Effector memory CD4-positive, alpha-beta T cell (primary cell): Measurements from ENCODE around the gene HOXD8.

Experiments
- DNase-seq, 3 donors: peaks; one replicate each; pipeline ENCODE4 v3.0.0-alpha.2; 2020
- H3K27ac ChIP-seq: 2 replicates; pipeline ENCODE4 v1.7.0; 2013; ENCODE audit warnings: mild to moderate bottlenecking, low read length, moderate library complexity; ENCODE audit not compliant: insufficient read depth, poor library complexity, severe bottlenecking
- H3K27me3 ChIP-seq: replicated peaks from 2 replicates; pipeline ENCODE4 v1.7.0; 2013; ENCODE audit warnings: mild to moderate bottlenecking, low read length; ENCODE audit not compliant: insufficient read depth, control insufficient read depth, poor library complexity, severe bottlenecking
- H3K36me3 ChIP-seq: 2 replicates; pipeline ENCODE4 v1.7.0; 2013; ENCODE audit warnings: mild to moderate bottlenecking, low read length, moderate library complexity; ENCODE audit not compliant: control insufficient read depth, insufficient read depth
- H3K4me1 ChIP-seq: 2 replicates; pipeline ENCODE4 v1.7.0; 2013; ENCODE audit warnings: low read length, mild to moderate bottlenecking; ENCODE audit not compliant: control insufficient read depth, insufficient read depth, poor library complexity, severe bottlenecking
- H3K4me3 ChIP-seq: 2 replicates; pipeline ENCODE4 v1.7.0; 2013; ENCODE audit warnings: low read length, low read depth, mild to moderate bottlenecking; ENCODE audit not compliant: insufficient read depth, poor library complexity, severe bottlenecking
- H3K9me3 ChIP-seq: 2 replicates; pipeline ENCODE4 v1.7.0; 2013; ENCODE audit warnings: mild to moderate bottlenecking, low read length, moderate library complexity; ENCODE audit not compliant: control insufficient read depth

The HOXD8 gene

DNA sequence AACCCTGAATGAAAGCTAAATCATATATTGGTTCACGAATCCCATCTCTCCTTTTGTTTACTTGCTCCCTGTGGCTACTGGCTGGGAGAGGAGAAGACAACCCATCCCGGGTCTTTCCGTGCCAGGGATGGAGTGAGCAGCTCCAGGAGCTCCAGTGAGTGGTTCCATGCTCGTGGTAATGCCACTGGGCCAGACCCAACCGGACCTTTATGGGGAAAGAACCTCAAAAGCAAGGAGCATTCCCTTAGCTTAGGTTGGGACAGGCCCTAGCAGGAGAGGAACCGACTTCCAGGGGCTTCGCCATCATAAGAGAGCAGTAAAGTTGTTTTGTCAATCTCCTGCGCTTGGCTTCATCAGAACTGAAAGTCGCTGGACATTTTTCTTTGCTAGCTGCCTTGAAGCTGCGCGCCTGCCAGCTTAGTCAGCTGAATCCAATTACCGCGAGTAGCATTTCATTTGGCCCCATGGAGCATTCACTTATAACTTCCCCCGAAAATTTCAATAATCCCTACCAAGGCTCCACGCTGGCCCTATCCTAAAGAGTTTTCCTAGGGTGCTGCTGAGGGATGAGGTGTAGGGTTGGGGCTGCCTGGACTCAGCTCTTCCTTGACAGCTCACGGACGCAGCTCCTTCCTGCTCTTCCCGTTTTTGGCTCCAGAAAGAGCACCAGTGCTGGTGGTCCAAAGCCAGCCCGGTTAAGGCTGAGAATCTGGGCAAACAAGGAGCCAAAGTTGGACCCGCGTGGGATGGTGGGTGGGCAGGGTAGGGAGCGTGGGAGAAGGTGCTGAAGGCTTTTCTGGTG is 32.5 kb downstream of the HOXD8 start:
- H3K27ac ChIP-seq: no peak overlapping the region
- H3K36me3 ChIP-seq: no peaks in the 10 kb centered on the region
- H3K4me1 ChIP-seq: peaks cover 6% of the 10 kb centered on the region
- H3K4me3 ChIP-seq: no peak overlapping the region
- peaks cover 79% of the 10 kb centered on the region for H3K27me3 ChIP-seq
- no peak for DNase-seq
- no peaks in the 10 kb centered on the region for H3K9me3 ChIP-seq

DNA sequence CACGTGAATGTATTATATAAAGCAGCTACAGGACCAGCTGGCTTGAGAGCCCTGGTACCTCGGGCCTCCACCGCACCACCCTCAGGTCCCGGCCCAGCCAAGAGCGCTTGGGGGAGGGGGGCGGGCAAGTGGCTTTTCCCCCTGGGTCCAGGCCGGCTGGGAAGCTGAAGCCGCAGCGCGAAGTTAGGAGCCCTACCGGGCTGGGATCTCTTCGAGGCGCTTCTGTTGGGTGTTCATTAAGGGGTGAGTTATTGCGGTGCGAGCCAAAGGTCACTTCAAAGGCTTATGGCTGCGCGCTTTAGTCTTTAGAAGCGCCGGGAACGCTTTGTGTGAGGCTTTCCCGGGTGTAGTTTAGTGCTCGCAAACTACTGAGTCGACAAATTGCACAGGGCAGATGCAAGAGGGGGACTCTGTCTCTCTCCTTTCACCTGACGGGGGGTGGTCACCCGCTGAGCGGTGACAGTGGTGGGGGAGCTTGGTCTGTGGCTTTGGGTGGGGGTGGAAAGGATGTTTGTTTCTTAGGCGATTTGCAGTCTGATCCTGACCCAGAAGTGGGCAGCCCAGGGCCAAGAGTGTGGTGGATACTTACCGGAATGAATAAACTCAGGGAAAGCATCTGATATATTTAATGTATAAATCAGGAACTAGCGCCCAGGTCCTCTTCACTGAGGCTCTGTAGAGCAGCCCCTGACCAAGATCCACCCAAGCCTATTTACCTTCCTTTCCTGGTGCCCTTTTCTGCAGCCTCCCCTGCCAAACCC is 33.6 kb downstream of the HOXD8 start:
- no peak overlapping the region for H3K4me3 ChIP-seq
- H3K36me3 ChIP-seq: no peaks in the 10 kb centered on the region
- H3K4me1 ChIP-seq: no peaks in the 10 kb centered on the region
- DNase-seq: no peak
- no peaks in the 10 kb centered on the region for H3K9me3 ChIP-seq
- no peak overlapping the region for H3K27ac ChIP-seq
- H3K27me3 ChIP-seq: peaks cover 73% of the 10 kb centered on the region

DNA sequence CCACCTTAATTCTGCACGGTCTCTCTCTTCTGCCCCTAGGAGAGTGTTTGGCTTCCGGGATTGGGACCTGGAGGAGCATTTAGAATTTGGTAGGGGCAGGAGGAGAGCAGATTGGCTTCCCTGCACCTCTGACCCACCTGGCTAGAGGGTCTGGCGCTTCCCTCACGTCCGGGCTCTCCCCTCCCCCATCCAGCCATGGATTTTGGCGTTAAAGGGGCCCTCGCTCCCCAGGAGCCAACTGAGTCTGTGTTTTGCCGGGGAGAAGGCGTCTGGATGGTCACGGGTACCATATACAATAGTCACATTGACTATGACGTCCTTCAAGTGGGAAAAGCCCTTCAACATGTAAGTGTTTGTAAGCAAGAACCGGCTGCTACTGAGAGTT is 34.2 kb downstream of the HOXD8 start:
- Histone ChIP-seq H3K27ac (no peak overlapping the region), H3K4me1 (no peaks in the 10 kb centered on the region), H3K36me3 (no peaks in the 10 kb centered on the region), H3K9me3 (no peaks in the 10 kb centered on the region), H3K4me3 (no peak overlapping the region), H3K27me3 (peaks cover 70% of the 10 kb centered on the region)
- no peak for DNase-seq

DNA sequence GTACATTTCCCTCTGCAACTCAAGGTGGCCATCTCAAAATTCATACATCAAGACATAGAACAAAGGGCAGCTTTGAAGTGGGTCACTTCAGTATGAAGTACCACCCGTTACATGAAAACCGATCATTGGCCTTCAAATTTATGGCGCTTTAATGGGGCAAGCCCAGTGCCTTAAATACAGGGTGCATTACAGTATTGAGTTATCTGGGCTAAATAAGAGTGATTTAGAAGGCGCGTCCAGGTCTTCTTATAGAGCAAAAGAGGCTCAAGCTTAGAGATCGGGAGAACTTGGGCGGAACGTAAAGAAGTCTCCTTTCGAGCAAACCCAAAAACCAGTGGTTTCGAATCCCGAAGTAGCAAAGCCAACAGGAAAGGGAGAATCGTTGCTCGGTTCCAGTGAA is 34.7 kb downstream of the HOXD8 start:
- Histone ChIP-seq H3K36me3 (no peaks in the 10 kb centered on the region), H3K4me3 (no peak overlapping the region), H3K27me3 (peaks cover 65% of the 10 kb centered on the region), H3K27ac (no peak overlapping the region), H3K9me3 (no peaks in the 10 kb centered on the region), H3K4me1 (no peaks in the 10 kb centered on the region)
- DNase-seq: no peak

DNA sequence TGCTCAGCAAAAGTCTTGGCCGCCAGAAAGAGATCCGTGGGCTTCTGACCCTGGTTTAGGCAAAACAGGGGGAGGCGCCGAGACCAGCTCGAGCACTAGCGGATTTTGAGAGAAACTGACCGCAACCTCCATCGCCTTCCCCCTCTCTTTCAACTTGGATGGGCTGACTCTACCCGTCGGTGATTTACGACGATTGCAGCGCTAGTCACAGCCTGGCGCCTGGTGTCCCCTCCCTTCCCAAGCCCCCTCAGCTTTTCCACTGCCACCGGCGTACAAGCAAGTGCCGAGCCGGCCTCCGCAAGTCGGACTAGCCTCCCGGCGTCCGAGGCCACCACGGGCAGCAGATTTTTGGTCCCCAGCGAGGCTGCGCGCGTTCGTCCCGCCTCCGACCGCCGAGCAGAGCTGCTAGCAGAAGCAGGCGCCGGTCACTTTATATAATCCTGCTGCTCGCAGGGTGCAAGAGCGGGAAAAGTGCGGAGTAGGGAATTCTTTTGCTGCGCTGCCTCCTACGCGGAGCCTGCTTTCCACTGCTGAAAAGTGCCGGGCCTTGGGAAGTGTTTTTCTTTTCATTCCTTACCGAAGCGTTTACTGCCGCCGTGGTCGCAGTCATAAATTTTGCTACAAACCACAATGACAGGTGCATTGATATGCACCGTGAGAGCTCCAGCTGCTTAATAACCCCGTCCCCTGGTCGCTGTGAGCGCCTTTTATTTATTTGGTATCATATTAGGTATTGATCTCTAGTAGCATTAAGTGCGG is 35.3 kb downstream of the HOXD8 start:
- Histone ChIP-seq H3K4me3 (no peak overlapping the region), H3K27me3 (peaks cover 59% of the 10 kb centered on the region), H3K27ac (no peak overlapping the region), H3K9me3 (no peaks in the 10 kb centered on the region), H3K36me3 (no peaks in the 10 kb centered on the region), H3K4me1 (no peaks in the 10 kb centered on the region)
- DNase-seq: no peak

DNA sequence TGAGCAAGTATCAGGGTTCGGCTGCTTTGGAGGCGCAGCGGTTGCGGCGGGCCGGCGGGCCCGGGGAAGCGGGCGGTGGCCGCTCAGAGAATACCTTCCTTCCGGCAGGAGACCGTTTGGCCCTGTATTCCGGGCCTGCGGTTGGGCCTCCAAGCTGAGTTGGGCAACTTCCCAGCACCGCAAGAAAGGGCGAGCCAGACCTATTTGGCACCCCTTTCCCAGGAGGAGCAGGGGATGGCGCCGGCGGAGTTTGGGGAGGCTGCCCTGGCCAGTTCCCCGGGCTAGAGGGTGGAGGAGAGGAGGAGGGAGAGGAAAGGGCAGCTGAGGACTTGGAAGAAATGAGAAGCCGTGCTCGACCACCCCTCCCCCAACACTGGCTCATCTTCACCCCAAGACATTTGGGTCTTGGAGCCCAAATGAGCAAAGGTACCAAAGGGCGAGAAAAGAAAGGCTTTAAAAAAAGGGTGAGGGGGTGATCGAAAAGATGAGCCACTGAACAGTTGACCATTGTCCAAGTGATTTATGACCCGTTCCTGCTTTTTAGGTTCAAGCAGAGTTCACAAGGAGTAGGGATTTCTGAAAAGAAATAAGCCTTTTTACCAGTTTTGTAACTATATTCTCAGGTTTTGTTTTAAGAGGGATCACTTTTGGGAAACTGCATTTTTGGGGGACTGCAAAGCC is 36.0 kb downstream of the HOXD8 start:
- Histone ChIP-seq H3K4me3 (no peak overlapping the region), H3K27me3 (peaks cover 53% of the 10 kb centered on the region), H3K27ac (no peak overlapping the region), H3K9me3 (no peaks in the 10 kb centered on the region), H3K4me1 (no peaks in the 10 kb centered on the region), H3K36me3 (no peaks in the 10 kb centered on the region)
- DNase-seq: no peak

DNA sequence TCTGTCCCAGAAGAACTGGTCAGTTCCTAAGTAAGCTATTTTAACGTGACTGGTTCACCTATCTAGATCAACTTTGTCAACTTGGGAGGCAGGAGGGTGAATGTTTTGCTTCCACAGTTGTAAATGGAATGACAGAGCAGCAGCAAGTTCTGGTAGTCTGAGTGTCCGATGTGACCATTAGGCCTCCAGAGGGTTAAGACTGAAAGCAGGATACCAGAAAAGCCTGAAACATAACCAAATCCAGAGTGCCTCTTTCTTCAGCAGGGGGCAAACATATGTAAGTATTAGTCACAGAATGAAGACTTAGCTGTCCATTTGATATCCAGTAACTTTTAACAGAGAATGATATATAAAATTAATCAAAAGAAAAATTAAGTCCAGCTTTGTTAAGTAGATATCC is 36.8 kb downstream of the HOXD8 start:
- Histone ChIP-seq H3K4me3 (no peak overlapping the region), H3K9me3 (no peaks in the 10 kb centered on the region), H3K27ac (no peak overlapping the region), H3K4me1 (no peaks in the 10 kb centered on the region), H3K36me3 (no peaks in the 10 kb centered on the region), H3K27me3 (peaks cover 52% of the 10 kb centered on the region)
- no peak for DNase-seq

DNA sequence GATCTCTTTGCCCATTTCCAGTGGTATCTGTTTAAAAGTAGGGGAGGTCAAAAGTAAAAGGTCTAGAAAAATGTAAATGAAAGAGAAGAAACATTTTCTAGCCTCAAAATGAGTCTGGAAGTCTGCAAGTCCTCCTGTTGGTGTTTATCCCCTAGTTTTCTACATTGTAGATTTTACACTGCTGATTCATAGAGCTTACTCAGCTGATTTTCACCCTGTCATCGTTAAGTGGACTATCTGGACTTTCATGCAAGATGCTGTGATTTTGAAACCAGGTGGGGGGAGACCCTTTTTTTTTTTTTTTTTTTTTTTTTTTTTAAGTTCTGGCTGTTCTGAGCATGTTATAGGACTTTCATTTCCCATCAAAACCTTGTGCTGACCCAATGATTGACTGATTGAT is 37.9 kb downstream of the HOXD8 start:
- Histone ChIP-seq H3K27me3 (peaks cover 44% of the 10 kb centered on the region), H3K4me1 (no peaks in the 10 kb centered on the region), H3K27ac (no peak overlapping the region), H3K36me3 (no peaks in the 10 kb centered on the region), H3K4me3 (no peak overlapping the region), H3K9me3 (no peaks in the 10 kb centered on the region)
- DNase-seq: no peak

DNA sequence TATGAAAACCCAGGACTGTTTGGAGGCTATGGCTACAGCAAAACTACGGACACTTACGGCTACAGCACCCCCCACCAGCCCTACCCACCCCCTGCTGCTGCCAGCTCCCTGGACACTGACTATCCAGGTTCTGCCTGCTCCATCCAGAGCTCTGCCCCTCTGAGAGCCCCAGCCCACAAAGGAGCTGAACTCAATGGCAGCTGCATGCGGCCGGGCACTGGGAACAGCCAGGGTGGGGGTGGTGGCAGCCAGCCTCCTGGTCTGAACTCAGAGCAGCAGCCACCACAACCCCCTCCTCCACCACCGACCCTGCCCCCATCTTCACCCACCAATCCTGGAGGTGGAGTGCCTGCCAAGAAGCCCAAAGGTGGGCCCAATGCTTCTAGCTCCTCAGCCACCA is 39.7 kb downstream of the HOXD8 start:
- peaks cover 39% of the 10 kb centered on the region for H3K27me3 ChIP-seq
- no peak overlapping the region for H3K4me3 ChIP-seq
- H3K36me3 ChIP-seq: no peaks in the 10 kb centered on the region
- H3K9me3 ChIP-seq: no peaks in the 10 kb centered on the region
- no peaks in the 10 kb centered on the region for H3K4me1 ChIP-seq
- no peak for DNase-seq
- H3K27ac ChIP-seq: no peak overlapping the region
